Islet of Langerhans (tissue), 1 donor: ENCODE measurements around the gene DNAL1.
"Not testable (repeated sequence)": the region's sequence is repeated elsewhere in the genome, so short reads cannot be mapped to it uniquely, and the experiment has no call there.

ENCODE experiments used
- FAIRE-seq: peaks from one replicate; lab custom pipeline; 2011; peaks lifted over from hg19 to GRCh38; lab: Jason Lieb, UNC

DNAL1 gene

GRCh38 chr14:73640796-73641365, 3.9 kb upstream of the DNAL1 start:
- no peak for FAIRE-seq

GRCh38 chr14:73645248-73645610, 443 bp downstream of the DNAL1 start:
- no peak for FAIRE-seq

GRCh38 chr14:73651005-73651404, 6.2 kb downstream of the DNAL1 start:
- no peak for FAIRE-seq

GRCh38 chr14:73655851-73656250, 11.1 kb downstream of the DNAL1 start:
- FAIRE-seq = no peak

- FAIRE-seq = not testable (repeated sequence)
Measured at GRCh38 chr14:73659202-73659601, 14.4 kb downstream of the DNAL1 start.

GRCh38 chr14:73660511-73660910, 15.7 kb downstream of the DNAL1 start:
- no peak for FAIRE-seq

- FAIRE-seq = no peak
Measured at GRCh38 chr14:73661872-73662271, 17.1 kb downstream of the DNAL1 start.

- no peak for FAIRE-seq
Measured at GRCh38 chr14:73662487-73662943, 17.7 kb downstream of the DNAL1 start.

- FAIRE-seq = no peak
Measured at GRCh38 chr14:73663548-73664212, 18.9 kb downstream of the DNAL1 start.

GRCh38 chr14:73665130-73665529, 20.3 kb downstream of the DNAL1 start:
- FAIRE-seq = no peak

GRCh38 chr14:73666583-73666982, 21.8 kb downstream of the DNAL1 start:
- no peak for FAIRE-seq

- no peak for FAIRE-seq
Measured at GRCh38 chr14:73667854-73668253, 23.1 kb downstream of the DNAL1 start.

GRCh38 chr14:73674986-73675385, 30.2 kb downstream of the DNAL1 start:
- no peak for FAIRE-seq

- no peak for FAIRE-seq
Measured at GRCh38 chr14:73678698-73679097, 33.9 kb downstream of the DNAL1 start.

- no peak for FAIRE-seq
Measured at GRCh38 chr14:73680821-73681220, 36.0 kb downstream of the DNAL1 start.

GRCh38 chr14:73684627-73685026, 39.8 kb downstream of the DNAL1 start:
- FAIRE-seq = no peak

- FAIRE-seq = no peak
Measured at GRCh38 chr14:73685328-73685727, 40.5 kb downstream of the DNAL1 start.

- no peak for FAIRE-seq
Measured at GRCh38 chr14:73686901-73687300, 42.1 kb downstream of the DNAL1 start.

GRCh38 chr14:73694083-73694482, 49.3 kb downstream of the DNAL1 start:
- FAIRE-seq = no peak

- FAIRE-seq = no peak
Measured at GRCh38 chr14:73695082-73695481, 50.3 kb downstream of the DNAL1 start.

- no peak for FAIRE-seq
Measured at GRCh38 chr14:73695997-73696396, 51.2 kb downstream of the DNAL1 start.

- FAIRE-seq = no peak
Measured at GRCh38 chr14:73696466-73697400, 51.9 kb downstream of the DNAL1 start.

- peak; percentile 80 for FAIRE-seq
Measured at GRCh38 chr14:73700325-73700724, 55.5 kb downstream of the DNAL1 start.
